Neural cell (in vitro differentiated cells): ENCODE measurements around the gene OLFM1. TPM values are rescaled to one million over a fixed set of nuclear protein-coding genes. Genes with fewer than 3 reads are reported as not detected.
A peak's percentile ranks its signal among the peaks of the same experiment; 100 is the strongest.

Source experiments
- H2AFZ ChIP-seq: fragments of 200-600, 300-800 bp; sonication (generic), shearing (Covaris generic); 2 replicates; pipeline ENCODE4 v1.6.0; 2014; ENCODE audit warnings: low read depth, mild to moderate bottlenecking, antibody characterized with exemption, low read length, moderate library complexity
- H3F3A ChIP-seq: fragments of 200-600 bp; shearing (Covaris generic); 2 replicates; pipeline ENCODE4 v1.6.1; 2016; ENCODE audit warnings: mild to moderate bottlenecking, moderate library complexity, mixed read lengths, antibody characterized with exemption, low read length; ENCODE audit not compliant: insufficient read depth, poor library complexity, severe bottlenecking
- H3K27ac ChIP-seq: fragments of 200-600, 300-800 bp; sonication (generic), shearing (Covaris generic); 2 replicates; pipeline ENCODE4 v1.5.1; 2014; ENCODE audit warnings: mild to moderate bottlenecking, low read length, moderate library complexity
- H3K27me3 ChIP-seq: fragments of 300-800, 200-600 bp; sonication (generic), shearing (Covaris generic); 2 replicates; pipeline ENCODE4 v1.6.0; 2014; ENCODE audit warnings: mild to moderate bottlenecking, low read depth, low read length, moderate library complexity; ENCODE audit not compliant: insufficient read depth
- H3K36me3 ChIP-seq: fragments of 300-800, 200-600 bp; sonication (generic), shearing (Covaris generic); 2 replicates; pipeline ENCODE4 v1.5.1; 2014; ENCODE audit warnings: mild to moderate bottlenecking, antibody characterized with exemption, low read length, moderate library complexity; ENCODE audit not compliant: insufficient read depth
- H3K4me2 ChIP-seq: fragments of 300-800, 200-600 bp; sonication (generic), shearing (Covaris generic); 2 replicates; pipeline ENCODE4 v1.6.0; 2014; ENCODE audit warnings: mild to moderate bottlenecking, low read length
- H3K4me3 ChIP-seq: fragments of 300-800, 200-600 bp; sonication (generic), shearing (Covaris generic); 2 replicates; pipeline ENCODE4 v1.5.1; 2014; ENCODE audit warnings: mild to moderate bottlenecking, low read length, moderate library complexity
- H3K79me2 ChIP-seq: fragments of 200-600 bp; shearing (Covaris generic); replicated peaks from 2 replicates; pipeline ENCODE4 v1.6.0; 2014; ENCODE audit warnings: mild to moderate bottlenecking, low read length, moderate library complexity; ENCODE audit not compliant: insufficient read depth
- H3K9ac ChIP-seq: fragments of 300-800, 200-600 bp; sonication (generic), shearing (Covaris generic); 2 replicates; pipeline ENCODE4 v1.6.1; 2016; ENCODE audit warnings: mild to moderate bottlenecking, low read length, mixed read lengths
- H3K9me2 ChIP-seq: fragments of 200-600 bp; shearing (Covaris generic); 2 replicates; pipeline ENCODE4 v1.6.1; 2016; ENCODE audit warnings: mild to moderate bottlenecking, low read length, mixed read lengths; ENCODE audit not compliant: insufficient read depth
- H3K9me3 ChIP-seq: fragments of 200-600, 300-800 bp; sonication (generic), shearing (Covaris generic); 2 replicates; pipeline ENCODE4 v1.6.1; 2016; ENCODE audit warnings: mild to moderate bottlenecking, mixed run types, low read length, moderate library complexity, mixed read lengths
- H4K20me1 ChIP-seq: fragments of 200-600 bp; shearing (Covaris generic); 2 replicates; pipeline ENCODE4 v1.6.1; 2016; ENCODE audit warnings: mild to moderate bottlenecking, mixed run types; ENCODE audit not compliant: insufficient read depth
- EP300 ChIP-seq: fragments of 450-650 bp; conservative IDR thresholded peaks from 2 replicates; pipeline ENCODE4 v1.6.1; 2014; ENCODE audit warnings: antibody characterized with exemption, mild to moderate bottlenecking, moderate library complexity; ENCODE audit not compliant: poor library complexity, severe bottlenecking
- EZH2 ChIP-seq: fragments of 200-600, 300-800 bp; shearing (Covaris generic), sonication (generic); IDR thresholded peaks from 2 replicates; pipeline ENCODE4 v1.6.1; 2014; ENCODE audit warnings: antibody characterized with exemption, low read length, borderline replicate concordance, mild to moderate bottlenecking; ENCODE audit not compliant: insufficient read depth, poor library complexity, severe bottlenecking
- MXI1 ChIP-seq: fragments of 450-650 bp; conservative IDR thresholded peaks from 2 replicates; pipeline ENCODE4 v1.6.1; 2014; ENCODE audit warnings: antibody characterized with exemption, mild to moderate bottlenecking; ENCODE audit not compliant: poor library complexity, severe bottlenecking
- POLR2AphosphoS5 ChIP-seq: IDR thresholded peaks from 2 replicates; pipeline ENCODE4 v1.6.1; 2012
- RAD21 ChIP-seq: fragments of 450-650 bp; conservative IDR thresholded peaks from 2 replicates; pipeline ENCODE4 v1.6.1; 2014; ENCODE audit warnings: antibody characterized with exemption, mild to moderate bottlenecking, moderate library complexity
- SMC3 ChIP-seq: fragments of 450-650 bp; conservative IDR thresholded peaks from 2 replicates; pipeline ENCODE4 v1.6.1; 2014; ENCODE audit warnings: antibody characterized with exemption, mild to moderate bottlenecking, moderate library complexity; ENCODE audit not compliant: poor library complexity
- TAF1 ChIP-seq: IDR thresholded peaks from 2 replicates; pipeline ENCODE4 v1.6.1; 2012; ENCODE audit warnings: low read depth
- polyA plus RNA-seq: library from polyadenylated mRNA; depleted of rRNA; stranded (reverse); fragments of >200 nt; gene quantifications from 2 replicates; pipeline ENCODE4 v1.2.3, GENCODE V29; 2014
- TF ChIP-seq, protein P1 (sequence below): fragments of 450-650 bp; IDR thresholded peaks from 2 replicates; pipeline ENCODE4 v1.5.1; 2014; ENCODE audit warnings: antibody characterized with exemption, mild to moderate bottlenecking, moderate library complexity; ENCODE audit not compliant: poor library complexity, severe bottlenecking
- TF ChIP-seq, protein P2 (sequence below): IDR thresholded peaks from 2 replicates; pipeline ENCODE4 v1.6.1; 2012; ENCODE audit warnings: borderline replicate concordance

OLFM1 gene
- polyA plus RNA-seq, 1 donor from 2014 or later, result 102 TPM

DNA sequence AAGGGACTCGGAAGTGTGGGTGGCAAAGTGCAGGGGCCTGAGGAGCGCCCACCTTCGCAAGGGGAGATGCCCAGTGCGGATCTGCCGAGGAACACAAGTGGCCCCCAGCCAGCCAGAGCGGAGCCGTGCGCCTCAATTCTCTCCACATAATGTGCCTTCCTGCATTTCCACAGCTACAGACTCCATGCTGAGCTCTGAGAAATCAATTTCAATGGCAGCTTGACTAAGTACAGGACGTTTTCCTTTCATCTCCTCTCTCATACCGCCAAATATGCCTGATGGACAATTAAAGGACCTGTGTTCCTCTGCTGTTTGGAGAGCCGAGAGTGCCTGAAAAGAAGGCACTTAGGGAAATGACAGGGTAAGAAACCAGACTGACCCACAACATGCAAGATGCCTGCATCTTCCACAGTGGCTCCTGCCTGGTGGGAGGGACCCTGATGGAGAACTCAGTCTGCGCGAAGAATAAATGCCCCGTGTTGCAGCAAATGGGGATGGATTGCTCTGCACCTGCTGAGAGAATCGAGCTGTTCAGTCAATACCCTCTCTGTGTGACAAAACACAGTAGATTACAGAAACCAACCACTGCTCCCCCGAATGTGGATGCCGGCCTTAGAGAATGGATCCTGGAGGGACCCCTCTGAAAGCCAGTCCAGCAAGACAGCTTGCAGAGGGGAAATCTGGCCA, 38.6 kb upstream of the OLFM1 start:
- H3F3A ChIP-seq, result peaks cover 5% of the 10 kb centered on the region
- no peaks in the 10 kb centered on the region for H3K79me2 ChIP-seq
- H2AFZ ChIP-seq, result peak overlapping the region; percentile 21
- peak overlapping the region; percentile 38 for H3K9ac ChIP-seq
- no peaks in the 10 kb centered on the region for H3K9me2 ChIP-seq
- H3K36me3 ChIP-seq, result no peaks in the 10 kb centered on the region
- peak overlapping the region; percentile 29 for H3K4me3 ChIP-seq
- H3K4me2 ChIP-seq, result peak overlapping the region; percentile 2
- H4K20me1 ChIP-seq, result no peaks in the 10 kb centered on the region
- TF ChIP-seq RAD21 (peak; percentile 38), SMC3 (peak; percentile 34), EZH2 (no peak), MXI1 (peak; percentile 33), EP300 (peak; percentile 87), TAF1 (no peak), POLR2AphosphoS5 (peak; percentile 98)
- TF ChIP-seq, protein P1, sequence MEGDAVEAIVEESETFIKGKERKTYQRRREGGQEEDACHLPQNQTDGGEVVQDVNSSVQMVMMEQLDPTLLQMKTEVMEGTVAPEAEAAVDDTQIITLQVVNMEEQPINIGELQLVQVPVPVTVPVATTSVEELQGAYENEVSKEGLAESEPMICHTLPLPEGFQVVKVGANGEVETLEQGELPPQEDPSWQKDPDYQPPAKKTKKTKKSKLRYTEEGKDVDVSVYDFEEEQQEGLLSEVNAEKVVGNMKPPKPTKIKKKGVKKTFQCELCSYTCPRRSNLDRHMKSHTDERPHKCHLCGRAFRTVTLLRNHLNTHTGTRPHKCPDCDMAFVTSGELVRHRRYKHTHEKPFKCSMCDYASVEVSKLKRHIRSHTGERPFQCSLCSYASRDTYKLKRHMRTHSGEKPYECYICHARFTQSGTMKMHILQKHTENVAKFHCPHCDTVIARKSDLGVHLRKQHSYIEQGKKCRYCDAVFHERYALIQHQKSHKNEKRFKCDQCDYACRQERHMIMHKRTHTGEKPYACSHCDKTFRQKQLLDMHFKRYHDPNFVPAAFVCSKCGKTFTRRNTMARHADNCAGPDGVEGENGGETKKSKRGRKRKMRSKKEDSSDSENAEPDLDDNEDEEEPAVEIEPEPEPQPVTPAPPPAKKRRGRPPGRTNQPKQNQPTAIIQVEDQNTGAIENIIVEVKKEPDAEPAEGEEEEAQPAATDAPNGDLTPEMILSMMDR, result no peak
- TF ChIP-seq, protein P2, sequence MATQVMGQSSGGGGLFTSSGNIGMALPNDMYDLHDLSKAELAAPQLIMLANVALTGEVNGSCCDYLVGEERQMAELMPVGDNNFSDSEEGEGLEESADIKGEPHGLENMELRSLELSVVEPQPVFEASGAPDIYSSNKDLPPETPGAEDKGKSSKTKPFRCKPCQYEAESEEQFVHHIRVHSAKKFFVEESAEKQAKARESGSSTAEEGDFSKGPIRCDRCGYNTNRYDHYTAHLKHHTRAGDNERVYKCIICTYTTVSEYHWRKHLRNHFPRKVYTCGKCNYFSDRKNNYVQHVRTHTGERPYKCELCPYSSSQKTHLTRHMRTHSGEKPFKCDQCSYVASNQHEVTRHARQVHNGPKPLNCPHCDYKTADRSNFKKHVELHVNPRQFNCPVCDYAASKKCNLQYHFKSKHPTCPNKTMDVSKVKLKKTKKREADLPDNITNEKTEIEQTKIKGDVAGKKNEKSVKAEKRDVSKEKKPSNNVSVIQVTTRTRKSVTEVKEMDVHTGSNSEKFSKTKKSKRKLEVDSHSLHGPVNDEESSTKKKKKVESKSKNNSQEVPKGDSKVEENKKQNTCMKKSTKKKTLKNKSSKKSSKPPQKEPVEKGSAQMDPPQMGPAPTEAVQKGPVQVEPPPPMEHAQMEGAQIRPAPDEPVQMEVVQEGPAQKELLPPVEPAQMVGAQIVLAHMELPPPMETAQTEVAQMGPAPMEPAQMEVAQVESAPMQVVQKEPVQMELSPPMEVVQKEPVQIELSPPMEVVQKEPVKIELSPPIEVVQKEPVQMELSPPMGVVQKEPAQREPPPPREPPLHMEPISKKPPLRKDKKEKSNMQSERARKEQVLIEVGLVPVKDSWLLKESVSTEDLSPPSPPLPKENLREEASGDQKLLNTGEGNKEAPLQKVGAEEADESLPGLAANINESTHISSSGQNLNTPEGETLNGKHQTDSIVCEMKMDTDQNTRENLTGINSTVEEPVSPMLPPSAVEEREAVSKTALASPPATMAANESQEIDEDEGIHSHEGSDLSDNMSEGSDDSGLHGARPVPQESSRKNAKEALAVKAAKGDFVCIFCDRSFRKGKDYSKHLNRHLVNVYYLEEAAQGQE, result peak; percentile 86
- peak overlapping the region; percentile 66 for H3K27ac ChIP-seq
- H3K27me3 ChIP-seq, result no peaks in the 10 kb centered on the region
- no peaks in the 10 kb centered on the region for H3K9me3 ChIP-seq

DNA sequence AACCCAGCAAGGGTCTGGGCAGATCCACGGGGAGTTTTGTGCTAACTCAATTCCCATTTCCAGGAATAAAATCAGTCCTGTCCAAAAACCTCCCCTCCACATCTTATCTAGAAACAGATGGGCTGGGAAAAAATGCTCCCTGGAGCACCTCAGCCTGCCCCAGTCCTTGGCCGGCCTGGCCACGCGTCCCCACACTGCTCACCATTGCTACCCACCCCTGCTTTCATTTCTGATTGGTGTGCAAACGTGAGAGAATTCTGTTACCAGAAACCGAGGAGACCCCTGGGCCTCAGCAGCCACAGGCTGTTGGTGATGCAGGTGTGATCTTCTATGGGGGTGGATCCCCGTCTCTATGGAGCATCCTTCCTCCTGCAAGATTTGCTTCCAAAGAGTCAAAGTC, 38.0 kb upstream of the OLFM1 start:
- no peak for TF ChIP-seq POLR2AphosphoS5
- TF ChIP-seq MXI1, result no peak
- TF ChIP-seq SMC3, result no peak
- TF ChIP-seq EP300, result no peak
- TF ChIP-seq, protein P1, result no peak
- TF ChIP-seq EZH2, result no peak
- no peak for TF ChIP-seq TAF1
- no peaks in the 10 kb centered on the region for H3K9me2 ChIP-seq

More for the DNA sequence above, 38.0 kb upstream of the OLFM1 start:
- no peak overlapping the region for H2AFZ ChIP-seq
- H3K79me2 ChIP-seq, result no peaks in the 10 kb centered on the region
- H4K20me1 ChIP-seq, result no peaks in the 10 kb centered on the region
- peak overlapping the region; percentile 29 for H3K4me3 ChIP-seq
- H3F3A ChIP-seq, result peaks cover 5% of the 10 kb centered on the region
- no peaks in the 10 kb centered on the region for H3K9me3 ChIP-seq
- no peaks in the 10 kb centered on the region for H3K27me3 ChIP-seq
- no peak overlapping the region for H3K4me2 ChIP-seq
- peak overlapping the region; percentile 66 for H3K27ac ChIP-seq
- peak overlapping the region; percentile 38 for H3K9ac ChIP-seq
- no peaks in the 10 kb centered on the region for H3K36me3 ChIP-seq
